Stimulated activated CD8-positive, alpha-beta memory T cell treated with anti-CD3 and anti-CD28 coated beads, Interleukin-15, amount 100 ng/mL, for 4 hours (primary cell): ENCODE measurements around the gene CRYBG2.
"Not testable (repeated sequence)": the region's sequence is repeated elsewhere in the genome, so short reads cannot be mapped to it uniquely, and the experiment has no call there.

Experiments
- DNase-seq, 2 donors: peaks; one replicate each; pipeline ENCODE4 v3.0.0-alpha.2; 2020; ENCODE audit warnings: low read depth in 2 of 2

The CRYBG2 gene

DNA sequence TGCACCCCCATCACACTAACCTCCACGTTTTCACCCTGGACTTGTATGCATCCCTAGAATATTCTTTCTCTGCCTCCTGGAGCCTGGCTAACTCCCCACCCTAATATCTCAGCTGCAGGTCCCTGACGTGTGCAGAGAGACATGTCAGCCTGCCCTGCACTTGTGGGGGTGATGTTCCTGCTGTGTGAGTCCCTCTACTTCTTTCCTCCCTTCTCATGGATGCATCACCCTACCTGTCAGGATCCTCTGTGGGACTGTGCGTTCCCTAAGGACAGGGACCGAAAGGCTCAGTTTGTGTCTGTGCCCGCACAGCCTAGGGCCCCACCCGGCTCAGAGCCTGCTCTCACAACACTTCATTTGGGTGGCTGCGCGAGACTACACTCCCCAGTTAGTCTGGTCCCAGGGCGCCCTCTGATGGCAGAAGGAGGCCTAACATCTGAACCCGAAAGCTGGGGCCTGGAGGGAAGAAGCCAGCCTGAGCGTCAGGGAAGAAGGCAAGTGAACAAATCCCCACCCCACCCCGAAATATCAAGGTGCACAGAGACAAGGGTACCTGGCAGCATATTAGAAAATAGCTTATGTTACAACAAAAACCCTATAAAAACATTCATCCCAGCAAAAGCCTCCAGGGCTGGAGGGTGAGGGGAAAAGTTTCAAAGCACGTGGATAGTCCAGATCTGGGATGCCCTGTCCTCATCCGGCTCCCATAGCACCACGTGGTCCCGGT, 32.5 kb downstream of the CRYBG2 start:
- peak; percentile 80 to 91 for DNase-seq

DNA sequence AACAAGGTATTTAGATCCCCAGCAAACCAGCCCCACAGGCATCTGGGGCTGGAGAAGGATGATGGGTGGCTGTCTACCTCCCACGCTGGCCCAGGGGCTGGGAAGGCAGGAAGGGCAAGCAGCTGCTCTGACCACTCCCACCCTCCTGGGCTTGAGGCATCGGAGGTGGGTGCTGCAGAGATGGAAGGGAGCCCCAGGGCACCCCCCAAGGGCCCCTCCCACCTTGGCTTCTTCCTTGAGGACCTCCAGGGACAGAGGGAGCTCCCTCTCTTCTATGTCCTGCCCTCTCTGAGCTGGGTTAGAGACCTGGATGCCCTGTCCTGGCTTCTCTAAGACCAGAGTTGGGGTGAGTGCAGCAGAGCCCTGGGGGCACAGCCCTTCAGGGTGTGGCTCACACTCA, 33.0 kb downstream of the CRYBG2 start:
- DNase-seq = no peak

DNA sequence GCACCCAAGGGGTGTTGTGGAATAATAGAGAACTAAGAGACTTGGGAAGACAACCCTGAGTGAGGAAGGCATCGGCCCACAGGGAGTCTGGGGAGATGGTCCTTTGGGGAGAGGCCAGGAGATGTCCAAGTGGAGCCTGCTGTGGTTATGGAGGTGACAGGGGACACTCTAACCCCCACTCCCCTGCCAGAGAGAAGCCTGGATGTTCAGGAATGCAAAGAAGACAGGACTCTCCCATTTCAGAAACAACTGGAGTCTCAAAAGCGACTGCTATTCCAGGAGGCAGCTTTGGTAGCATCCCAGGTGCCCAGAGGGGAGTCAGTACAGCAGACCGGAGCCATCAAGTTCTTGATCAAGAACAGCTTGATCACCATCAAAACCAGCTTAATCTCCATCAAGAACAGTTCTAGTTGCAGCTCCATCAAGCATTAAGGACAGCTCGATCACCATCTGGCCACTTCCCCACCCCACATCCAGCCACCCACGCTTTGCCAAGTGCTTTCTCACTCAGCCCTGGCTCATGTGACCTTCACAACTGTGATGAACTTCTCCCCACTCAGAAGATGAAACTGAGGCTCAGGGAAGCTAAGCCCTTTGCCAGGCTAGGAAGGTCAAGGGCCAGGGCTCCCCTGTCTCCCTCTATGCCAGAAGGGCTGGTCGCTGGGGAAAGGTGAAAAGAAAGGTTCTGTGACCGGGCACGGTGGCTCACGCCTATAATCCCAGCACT, 35.4 kb downstream of the CRYBG2 start:
- no peak for DNase-seq

DNA sequence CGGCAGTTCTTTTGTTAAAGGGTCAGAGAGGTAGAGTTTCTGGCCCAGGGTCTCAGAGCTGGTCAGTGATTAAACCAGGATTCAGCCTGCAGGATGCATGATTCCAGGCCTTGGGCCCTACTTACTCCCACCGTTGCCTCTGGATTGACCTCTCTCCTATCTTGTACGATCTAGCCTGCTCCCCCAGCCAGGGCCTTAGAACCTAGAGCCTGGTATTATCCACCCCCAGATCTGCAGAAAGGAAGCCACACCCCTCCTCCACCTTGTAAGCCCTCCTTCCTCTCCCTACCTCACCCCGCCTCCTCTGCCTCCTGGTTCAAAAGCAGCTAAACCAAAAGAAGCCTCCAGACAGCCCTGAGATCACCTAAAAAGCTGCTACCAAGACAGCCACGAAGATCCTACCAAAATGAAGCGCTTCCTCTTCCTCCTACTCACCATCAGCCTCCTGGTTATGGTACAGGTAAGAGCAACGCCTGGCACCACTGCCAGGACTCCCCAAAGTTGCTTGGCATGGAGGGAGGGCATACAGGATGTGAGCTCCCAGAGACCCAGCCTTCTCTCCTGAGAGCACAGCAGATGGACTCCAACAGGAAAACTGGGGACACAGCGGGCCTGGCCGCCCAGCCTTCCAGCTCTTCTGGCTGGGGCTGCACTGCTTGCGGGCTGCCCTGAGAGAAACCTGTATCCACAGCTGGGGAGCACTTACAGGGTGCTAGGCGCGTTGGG, 36.2 kb downstream of the CRYBG2 start, which contains the start of gene CD52:
TSS of gene CD52 (plus strand) at position 347 of the 726 bp plus-strand sequence. CDS start at position 407, 60 bp downstream.
- DNase-seq = peak; percentile 50 to 68

DNA sequence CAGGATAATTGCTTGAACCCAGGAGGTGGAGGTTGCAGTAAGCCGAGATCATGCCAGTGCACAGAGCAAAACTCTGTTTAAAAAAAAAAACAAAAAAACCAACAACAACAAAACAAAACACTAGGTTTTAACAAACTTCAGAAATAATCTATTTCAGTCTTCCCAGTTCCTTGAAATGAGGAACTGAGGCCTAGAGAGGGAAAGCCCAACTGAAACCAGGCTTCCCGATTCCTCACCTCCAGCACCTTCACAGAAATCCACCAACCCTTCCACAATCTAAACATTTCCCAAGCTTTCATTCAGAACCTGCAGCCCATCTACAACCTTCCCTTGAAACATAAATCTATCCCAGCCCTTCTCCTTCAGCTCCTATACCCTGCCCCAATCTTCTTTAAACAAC, 36.8 kb downstream of the CRYBG2 start:
- DNase-seq = no peak

DNA sequence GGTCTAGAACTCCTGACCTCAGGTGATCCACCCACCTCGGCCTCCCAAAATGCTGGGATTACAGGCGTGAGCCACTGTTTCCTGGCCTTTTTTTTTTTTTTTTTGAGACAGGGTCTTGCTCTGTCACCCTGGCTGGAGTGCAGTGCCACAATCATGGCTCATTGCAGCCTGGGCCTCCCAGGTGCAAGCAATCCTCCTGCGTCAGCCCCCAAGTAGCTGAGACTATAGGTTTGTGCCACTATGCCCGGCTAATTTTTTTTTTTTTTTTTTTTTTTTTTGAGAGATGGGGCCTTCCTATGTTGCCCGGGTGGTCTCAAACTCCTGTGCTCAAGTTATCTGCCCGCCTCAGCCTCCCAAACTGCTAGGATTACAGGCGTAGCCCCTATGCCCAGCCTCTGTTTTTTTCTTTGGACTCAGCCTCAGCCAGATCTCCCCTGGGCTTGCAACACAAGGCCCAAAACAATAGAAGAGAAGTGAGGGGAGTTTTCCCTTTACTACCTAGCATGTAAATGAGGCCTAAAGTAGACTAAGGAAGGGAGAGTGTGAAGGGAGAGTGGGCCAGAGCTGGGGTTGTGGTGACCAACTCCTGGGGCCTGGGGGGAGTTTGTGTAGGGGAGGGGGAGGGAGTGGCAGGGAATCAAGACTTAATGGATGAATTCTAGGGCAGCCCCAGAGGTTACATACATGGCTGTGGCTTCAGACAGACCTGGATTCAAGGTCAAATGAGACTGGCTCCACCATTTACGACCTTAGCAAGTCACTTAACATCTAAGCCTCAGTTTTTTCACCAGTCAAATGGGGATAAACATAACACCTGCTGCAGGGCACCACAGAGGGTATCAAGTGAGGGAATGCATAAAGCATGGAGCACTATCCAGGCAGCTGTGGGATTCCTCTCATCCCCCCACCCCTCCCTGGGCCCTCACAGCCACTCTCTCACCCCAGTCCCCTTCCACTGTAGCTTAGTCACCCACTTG, 37.8 kb downstream of the CRYBG2 start:
- no peak for DNase-seq

DNA sequence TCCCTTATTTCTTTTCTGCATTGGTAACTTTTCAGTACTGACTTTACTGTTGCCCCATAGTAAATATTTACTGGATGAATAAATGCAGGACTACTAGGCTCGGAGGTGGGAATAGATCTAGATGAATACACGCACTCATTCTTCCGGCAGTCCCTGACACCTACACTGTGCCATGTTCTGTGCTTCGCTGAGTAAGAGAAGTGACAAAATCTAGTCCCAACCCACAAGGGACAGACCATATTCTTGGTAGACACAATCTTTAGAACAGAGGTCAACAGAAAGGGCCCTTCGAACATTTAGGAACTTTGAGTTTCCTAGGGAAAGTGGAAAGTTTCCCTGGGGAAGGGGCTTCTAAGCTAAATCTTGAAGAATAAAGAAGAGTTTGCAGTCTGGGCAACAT, 39.4 kb downstream of the CRYBG2 start:
- DNase-seq = no peak

DNA sequence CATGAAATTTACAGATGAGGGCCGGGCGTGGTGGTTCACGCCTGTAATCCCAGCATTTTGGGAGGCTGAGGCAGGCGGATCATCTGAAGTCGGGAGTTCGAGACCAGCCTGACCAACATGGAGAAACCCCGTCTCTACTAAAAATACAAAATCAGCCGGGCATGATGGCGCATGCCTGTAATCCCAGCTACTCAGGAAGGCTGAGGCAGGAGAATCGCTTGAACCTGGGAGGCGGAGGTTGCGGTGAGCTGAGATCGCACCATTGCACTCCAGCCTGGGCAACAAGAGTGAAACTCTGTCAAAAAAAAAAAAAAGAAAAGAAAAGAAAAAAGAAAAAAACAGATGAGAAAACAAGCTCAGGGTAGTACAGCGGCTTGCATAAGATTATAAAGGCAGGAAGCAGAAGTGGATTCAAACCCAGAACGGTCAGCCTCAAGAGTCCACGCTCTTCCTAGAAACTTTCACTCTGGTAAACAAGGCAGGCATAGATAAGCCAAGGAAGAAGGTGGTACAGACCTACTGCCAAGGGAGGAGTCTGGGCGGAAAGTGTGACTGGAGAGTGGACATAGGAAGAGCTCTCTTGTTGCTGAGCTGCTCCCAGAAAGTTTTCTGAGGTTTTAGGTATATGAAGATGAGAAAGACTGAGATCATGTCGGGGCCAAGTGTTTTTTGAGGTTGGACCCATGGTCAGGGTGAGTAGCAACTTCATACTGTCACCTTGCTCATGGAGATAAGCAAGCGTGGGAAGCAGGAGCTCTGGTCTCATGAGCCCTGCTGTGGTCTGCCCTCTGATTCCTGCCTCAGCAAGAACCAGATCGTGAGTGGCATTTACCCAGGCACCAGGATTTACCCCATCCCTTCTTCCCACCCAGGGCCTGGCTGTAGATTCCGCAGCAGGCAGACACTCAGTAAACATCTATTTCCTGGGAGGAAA, 45.7 kb downstream of the CRYBG2 start:
- not testable (repeated sequence) for DNase-seq

DNA sequence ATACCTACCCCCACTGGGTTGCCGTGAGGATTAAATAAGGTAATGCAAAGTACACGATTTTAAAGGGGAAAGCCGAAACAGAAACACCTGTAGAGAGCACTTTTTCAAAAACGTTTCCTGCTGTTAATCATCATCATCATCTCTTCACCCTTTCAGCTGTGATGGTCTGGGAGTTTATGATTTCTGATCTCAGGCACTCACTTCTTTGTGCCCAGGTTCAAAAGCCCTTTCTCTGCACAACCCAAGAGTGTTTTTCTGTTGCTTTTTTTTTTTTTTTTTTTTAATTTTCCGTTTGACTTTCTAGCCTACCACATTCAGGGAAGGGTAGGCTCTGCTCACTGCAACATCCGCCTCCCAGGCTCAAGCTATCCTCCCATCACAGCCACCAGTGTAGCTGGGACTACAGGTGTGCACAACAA, 46.6 kb downstream of the CRYBG2 start:
- DNase-seq = no peak

DNA sequence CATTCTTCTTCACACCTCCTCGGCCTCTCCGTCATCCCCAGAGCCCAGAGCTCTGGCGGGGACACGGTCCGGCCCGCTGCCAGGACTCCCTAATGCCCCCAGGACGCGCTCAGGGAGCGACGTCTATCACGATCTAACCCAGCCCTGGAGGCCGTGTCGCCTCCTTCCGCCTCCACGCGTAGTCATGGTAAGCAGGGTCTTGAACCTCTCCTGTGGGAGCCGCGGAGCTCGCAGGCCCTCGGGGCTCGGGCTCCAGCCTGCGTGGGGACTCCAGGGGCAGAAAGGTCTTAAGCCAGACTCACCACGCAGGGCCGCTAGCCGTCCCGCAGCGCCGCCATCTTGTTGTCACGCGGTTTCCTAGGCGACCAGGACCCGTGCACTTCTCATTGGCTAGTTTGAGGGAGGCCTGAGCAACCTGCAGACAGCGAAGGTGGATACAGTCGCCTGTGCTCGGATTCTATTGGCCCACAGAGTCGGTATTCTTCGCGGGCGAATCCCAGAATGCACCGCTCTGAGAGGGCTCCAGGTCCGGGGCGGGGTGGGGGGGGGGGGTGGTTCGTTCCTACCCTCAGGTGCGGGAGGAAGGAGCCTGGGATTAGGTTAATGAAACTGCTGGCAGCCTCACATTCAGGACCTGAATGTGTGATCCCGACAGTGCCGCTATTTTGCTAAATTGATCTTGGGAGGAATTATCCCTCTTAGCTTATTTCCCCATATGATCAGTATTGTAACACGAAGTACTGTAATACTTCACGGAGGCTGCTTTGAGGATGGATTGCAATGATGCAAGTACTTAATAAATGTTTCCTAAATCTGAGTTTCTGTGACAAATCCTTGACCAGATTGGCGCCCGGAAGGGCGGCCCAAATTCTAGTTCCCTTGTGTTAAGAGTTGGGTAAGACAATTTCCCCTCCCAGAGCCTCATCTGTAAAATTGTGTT, 47.4 kb downstream of the CRYBG2 start, which contains the start of gene UBXN11:
TSS of gene UBXN11 (minus strand) at position 347 of the 940 bp plus-strand sequence. CDS start 3,753 bp downstream, outside the sequence.
- peak; percentile 76 to 88 for DNase-seq

DNA sequence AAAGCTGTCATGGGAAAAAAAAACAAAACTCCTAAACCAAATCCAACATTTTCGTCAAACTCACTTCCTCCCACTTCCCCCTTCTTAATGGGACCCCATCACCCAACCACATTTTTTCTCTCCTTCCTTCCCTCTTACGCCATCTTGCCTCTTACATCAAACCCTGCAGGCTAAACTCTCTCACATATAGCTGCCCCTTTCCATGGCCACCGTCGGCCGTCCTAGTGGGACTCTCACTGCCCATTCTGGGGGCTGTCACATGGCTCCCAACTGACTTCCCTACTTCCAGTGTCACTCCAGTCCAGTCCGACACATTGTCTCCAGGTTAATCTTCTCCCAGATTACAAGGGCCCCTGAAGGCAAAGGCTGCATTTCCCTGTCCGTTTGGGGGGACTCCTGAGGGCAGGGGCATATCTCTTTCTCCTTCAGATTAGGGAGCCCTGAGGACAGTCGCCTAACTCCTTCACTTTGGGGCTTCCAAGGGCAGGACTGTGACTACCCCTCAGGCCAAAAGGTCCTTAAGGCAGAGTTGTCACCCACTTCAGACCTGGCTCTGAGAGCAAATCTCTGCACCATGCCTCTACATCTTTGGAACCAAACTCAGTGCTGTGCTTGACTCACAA, 48.2 kb downstream of the CRYBG2 start:
- no peak for DNase-seq

DNA sequence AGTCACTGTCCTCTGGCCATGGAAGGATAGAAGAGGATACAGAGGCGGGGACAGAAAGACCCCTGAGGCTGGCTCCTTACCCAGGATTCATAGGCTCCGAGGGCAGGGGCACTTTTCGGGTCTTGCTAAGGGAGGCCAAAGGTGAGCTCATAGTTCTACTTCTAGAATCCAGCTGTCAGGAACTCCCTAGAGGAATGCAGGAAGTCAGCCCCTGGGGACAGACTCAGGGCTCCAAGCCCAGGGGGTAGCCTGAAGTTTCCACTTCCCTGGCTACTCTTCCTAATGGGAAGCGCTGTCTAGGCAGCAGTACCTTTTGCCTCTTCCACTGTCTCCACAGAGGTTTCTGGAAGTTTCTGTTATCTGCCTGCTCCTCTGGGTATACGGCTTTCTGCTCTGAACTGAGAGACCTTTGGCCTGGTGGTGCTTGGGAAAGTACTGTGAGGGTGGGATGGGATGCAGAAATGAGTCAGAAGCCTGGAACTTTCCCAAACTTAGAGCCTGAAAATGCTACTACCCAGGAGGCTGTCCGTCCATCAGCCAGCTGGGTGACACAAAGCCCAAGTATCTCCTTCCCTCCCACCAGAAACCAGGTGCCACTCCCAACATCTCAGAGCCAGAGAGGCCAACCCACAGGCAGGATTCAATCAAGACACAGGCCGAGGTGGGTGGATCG, 51.1 kb downstream of the CRYBG2 start:
- no peak for DNase-seq

DNA sequence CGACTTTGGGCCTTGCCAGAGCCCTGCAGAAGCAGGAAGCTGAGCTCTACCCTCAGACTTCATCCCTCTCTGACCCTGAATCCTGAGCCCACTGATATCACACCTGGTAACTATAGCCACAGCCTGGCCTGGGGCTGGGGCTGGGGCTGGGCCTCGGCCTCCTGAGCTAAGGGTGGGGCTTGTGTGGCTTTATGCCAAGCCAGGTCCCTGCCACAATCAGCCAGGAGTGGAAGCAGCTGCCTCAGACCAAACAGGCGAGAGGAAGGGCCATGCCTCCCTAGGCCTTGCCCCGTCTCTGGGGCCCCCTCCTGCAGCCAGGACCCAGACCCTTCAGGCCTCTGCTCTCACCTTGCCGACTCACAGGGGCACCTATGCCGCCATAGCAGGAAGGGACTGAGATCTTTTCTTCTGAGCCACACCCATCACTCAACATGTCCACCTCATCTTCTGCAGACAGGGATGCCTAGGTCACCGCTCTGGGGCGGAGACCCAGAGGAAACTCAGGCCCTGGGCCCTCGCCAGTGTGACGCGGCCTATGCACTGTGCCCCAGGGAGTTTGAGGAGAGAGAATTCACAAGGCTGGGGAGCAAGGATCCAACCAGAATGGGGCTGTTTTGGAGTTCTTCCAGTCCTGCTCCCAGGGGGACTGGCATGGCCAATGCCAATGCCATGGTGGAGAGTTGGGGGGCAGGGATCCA, 53.2 kb downstream of the CRYBG2 start:
- no peak for DNase-seq

DNA sequence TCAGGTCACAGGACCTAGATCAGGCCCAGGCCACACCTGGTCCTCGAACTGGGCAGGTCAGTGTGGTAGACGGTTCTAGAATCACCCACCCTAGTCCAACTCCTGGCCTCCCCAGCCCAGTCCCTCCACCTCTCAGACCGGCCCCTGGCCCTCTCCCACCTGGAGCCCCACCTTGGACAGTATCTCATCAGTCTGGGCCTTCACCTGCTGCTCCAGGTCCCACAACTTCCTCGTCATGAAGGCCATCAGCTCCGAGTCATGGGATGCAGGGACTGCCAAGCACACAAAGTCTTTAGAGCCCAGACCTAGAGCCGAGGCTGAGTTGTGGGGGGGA, 56.2 kb downstream of the CRYBG2 start:
- DNase-seq = no peak

DNA sequence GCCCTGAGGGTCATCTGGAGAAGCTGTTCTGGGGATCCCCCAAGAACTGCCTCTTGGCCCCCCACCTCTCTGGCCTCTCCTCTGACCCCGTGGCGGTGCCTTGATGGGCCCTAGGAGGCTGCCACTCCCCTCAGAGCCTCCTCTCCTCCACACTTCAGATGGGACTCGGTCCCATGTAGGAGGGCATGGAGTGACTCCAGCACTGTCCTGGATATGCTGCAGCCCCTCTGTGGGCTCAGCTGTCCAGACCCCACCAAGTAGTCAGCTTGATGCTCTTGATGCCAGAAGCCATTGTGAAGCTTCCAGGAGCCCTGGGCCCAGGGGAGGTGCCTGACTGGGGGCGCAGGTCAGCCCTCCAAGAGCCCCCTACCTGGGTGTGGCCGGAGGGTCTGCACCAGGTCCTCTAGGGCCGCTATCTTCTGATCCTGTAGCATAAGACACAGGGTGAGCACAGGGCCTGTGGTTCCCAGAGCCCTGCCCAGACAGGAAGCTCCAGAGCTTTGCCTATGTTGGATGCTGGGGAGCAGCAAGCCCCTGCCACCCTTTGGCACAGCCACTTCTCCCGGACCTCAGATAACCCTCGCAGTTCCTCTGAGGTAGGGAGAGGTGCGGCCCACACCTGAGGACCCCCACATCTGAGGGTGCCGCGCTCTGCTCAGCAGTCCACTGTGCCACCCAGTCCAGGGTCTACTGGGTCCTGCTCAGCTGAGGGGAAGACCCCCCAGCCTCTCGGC, 56.7 kb downstream of the CRYBG2 start:
- DNase-seq = no peak

DNA sequence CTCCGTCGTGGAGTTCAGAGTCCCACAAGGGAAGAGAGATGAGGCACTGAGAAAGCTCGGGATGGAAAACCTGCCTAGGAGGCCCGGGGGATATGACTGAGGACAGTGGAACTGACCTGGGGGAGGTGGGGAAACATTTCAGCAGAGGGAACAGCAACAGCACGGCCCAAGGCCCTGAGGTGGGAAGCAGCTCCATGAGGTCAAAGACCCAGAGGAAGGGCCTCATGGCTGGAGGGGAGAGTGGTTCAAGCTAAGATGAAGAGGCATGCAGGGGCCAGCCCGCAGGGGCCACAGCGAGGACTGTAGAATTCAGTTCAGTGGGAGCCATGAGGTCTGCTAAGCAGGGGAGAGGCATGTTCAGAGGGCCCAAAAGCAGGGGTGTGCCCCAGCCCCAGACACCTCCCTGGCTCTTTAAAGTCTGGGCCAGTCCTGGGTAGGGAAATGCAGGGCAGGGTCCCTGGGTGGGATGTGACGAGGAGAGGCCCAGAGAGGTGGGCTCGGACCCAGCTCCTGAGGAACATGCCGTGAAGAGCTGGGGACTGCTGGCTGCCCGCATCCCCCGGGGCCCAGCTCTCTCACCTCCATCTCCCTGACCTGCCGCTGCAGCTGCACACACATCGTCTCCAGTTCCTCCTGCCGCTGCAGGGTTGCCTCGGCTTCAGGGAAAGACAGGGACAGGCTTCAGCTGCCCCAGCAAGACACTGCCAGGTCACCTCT, 57.4 kb downstream of the CRYBG2 start:
- DNase-seq = no peak
